Sigmoid colon (tissue), 4 donors: ENCODE data around the gene ARHGAP22.

Source experiments
- CTCF ChIP-seq, 4 experiments: fragments of 450-650 bp in 3 of 4; fragments of 200-600 bp in 1 of 4; IDR thresholded peaks; one replicate each; pipeline ENCODE4 v1.5.1; 2016 to 2019; ENCODE audit warnings: antibody characterized with exemption in 4 of 4, mild to moderate bottlenecking in 3 of 4, moderate library complexity in 2 of 4
- EP300 ChIP-seq, 4 donors: sonication (generic); formaldehyde crosslinking; IDR thresholded peaks; one replicate each; pipeline ENCODE4 v1.6.1; 2017; ENCODE audit warnings: antibody characterized with exemption in 4 of 4
- POLR2AphosphoS5 ChIP-seq, 4 donors: sonication (generic); formaldehyde crosslinking; IDR thresholded peaks; one replicate each; pipeline ENCODE4 v1.6.1; 2017; ENCODE audit warnings: antibody characterized with exemption in 4 of 4

GRCh38 chr10:48623607-48624132 lies 18.8 kb upstream of the ARHGAP22 start:
- TF ChIP-seq EP300 (IDR thresholded peaks at IDR 0.05), result no peak
- no peak for TF ChIP-seq POLR2AphosphoS5 (IDR thresholded peaks at IDR 0.05)
- TF ChIP-seq CTCF (IDR thresholded peaks at IDR 0.05), result no peak
